ENCODE results near the gene TPMT.
A peak's percentile ranks its signal among the peaks of the same experiment; 100 is the strongest.
"Not testable (repeated sequence)": the region's sequence is repeated elsewhere in the genome, so short reads cannot be mapped to it uniquely, and the experiment has no call there.

The TPMT gene
- total RNA-seq: 64.3 to 219 (median 121) reads per million in 18 experiments

GRCh38 chr6:18154507-18155149, at the start of gene TPMT:
TPMT (minus strand) TSS chr6:18155077; CDS start chr6:18149127, 5,950 bp downstream.
- no peak for DNase-seq

GRCh38 chr6:18203786-18204185, 48.9 kb upstream of the TPMT start:
- no peak for DNase-seq

GRCh38 chr6:18192026-18192425, 37.1 kb upstream of the TPMT start:
- DNase-seq: no peak

- DNase-seq: no peak
Measured at GRCh38 chr6:18189196-18189595, 34.3 kb upstream of the TPMT start.

GRCh38 chr6:18187701-18188100, 32.8 kb upstream of the TPMT start:
- no peak for DNase-seq

- peak; percentile 39 to 50 for DNase-seq
Measured at GRCh38 chr6:18186540-18187250, 31.8 kb upstream of the TPMT start.

GRCh38 chr6:18186033-18186432, 31.2 kb upstream of the TPMT start:
- no peak for DNase-seq

GRCh38 chr6:18185624-18186023, 30.7 kb upstream of the TPMT start:
- DNase-seq: no peak

- no peak for DNase-seq
Measured at GRCh38 chr6:18183766-18184165, 28.9 kb upstream of the TPMT start.

- DNase-seq: no peak
Measured at GRCh38 chr6:18182568-18182967, 27.7 kb upstream of the TPMT start.

GRCh38 chr6:18179770-18180356, 25.0 kb upstream of the TPMT start:
- peak; percentile 82 to 83 for DNase-seq

- peak; percentile 31 to 45 for DNase-seq
Measured at GRCh38 chr6:18178960-18179615, 24.2 kb upstream of the TPMT start.

- DNase-seq: peak in 1 of 2 donors; percentile 28
Measured at GRCh38 chr6:18177286-18177965, 22.5 kb upstream of the TPMT start.

GRCh38 chr6:18176198-18176597, 21.3 kb upstream of the TPMT start:
- not testable (repeated sequence) for DNase-seq

GRCh38 chr6:18171871-18172270, 17.0 kb upstream of the TPMT start:
- peak; percentile 62 to 83 for DNase-seq

GRCh38 chr6:18168264-18168663, 13.4 kb upstream of the TPMT start:
- DNase-seq: no peak

- peak; percentile 55 to 80 for DNase-seq
Measured at GRCh38 chr6:18166312-18167036, 11.6 kb upstream of the TPMT start.

- peak; percentile 36 to 58 for DNase-seq
Measured at GRCh38 chr6:18165751-18166150, 10.9 kb upstream of the TPMT start.

GRCh38 chr6:18162401-18162800, 7.5 kb upstream of the TPMT start:
- no peak for DNase-seq

GRCh38 chr6:18161431-18161830, 6.6 kb upstream of the TPMT start:
- no peak for DNase-seq

GRCh38 chr6:18160911-18161310, 6.0 kb upstream of the TPMT start:
- DNase-seq: peak; percentile 13 to 75

GRCh38 chr6:18155864-18156421, 1.1 kb upstream of the TPMT start:
- DNase-seq: peak; percentile 55 to 58

All from inflammatory macrophage (primary cell).